ENCODE results near the gene MYL1.

MYL1 gene

DNA sequence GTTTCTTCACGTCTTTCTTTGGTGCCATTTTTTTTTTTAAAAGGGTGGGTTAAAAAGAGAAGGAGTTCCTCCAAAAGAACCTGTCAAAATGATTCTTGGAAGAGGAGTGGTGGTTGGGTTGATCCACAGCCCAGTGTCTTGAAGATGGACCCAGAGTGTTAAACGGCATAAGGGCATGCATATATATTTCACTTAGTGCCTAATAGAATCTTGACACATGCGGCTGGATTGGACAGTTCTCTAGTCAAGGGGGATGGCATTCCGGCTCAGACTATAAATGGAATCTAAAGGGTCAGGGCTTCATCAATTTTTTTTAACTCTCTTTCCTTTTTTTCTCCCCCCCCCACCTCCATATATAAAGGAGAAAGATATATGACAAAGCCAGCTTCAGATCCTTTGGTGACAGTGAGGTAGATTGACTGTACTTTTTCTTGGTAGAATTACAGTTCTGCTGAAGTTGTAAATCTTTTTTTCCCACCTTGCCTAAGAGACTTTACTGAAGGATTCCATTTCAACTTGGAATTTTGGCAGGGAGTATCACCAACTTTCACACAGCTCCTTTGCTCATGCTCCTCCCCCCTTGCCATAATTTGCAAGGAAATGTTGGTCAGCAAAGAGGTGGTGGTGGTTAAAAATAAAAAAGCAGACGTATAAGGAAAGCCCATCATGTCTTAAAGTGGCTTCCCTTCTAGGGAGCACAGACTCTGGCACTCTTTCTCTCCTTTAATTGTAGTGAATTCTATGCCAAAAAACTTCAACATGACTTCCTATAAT is at the start of gene MYL1:
TSS of gene MYL1 (minus strand) at position 160 of the 774 bp plus-strand sequence. CDS start at position 28, 132 bp downstream.
- DNase-seq: no peak

DNA sequence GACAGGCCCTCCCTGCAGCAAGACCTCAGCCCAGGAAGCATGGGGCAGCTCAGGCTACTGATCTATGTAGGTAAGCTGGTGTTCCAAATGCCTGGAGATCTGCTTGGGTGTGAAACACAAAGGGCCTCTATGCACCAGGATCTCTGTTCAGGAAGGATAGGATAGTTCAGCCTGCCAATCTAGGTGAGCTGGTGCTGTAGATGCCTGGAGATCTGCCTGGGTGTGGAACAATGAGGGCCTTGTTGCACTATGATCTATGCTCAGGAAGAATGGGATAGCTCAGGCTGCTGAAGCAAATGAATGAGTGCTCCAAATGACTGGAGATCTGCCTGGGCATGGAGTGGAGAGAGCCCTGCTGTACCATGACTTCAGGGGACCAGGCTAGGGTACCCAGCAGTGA is 48.9 kb upstream of the MYL1 start:
- DNase-seq: no peak

- DNase-seq: no peak
Observed at GRCh38 chr2:210363261-210363660, 48.3 kb upstream of the MYL1 start.

DNA sequence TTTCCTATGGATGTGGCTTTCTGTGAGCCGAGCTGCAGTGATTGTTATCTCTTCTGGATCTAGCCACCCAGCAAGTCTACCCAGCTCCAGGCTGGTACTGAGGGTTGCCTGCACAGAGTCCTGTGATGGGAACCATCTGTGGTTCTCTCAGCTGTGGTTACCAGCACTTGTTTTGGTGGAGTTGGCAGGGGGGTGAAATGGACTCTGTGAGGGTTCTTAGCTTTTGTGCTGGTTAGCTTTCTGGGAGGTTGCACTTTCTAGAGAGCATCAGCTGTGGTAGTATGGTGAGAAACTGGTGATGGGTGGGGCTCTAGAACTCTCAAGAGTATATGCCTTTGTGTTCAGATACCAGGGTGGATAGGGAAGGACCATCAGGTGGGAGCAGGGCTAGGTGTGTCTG is 45.4 kb upstream of the MYL1 start:
- DNase-seq: no peak

- no peak for DNase-seq
Observed at GRCh38 chr2:210356944-210357343, 42.0 kb upstream of the MYL1 start.

- DNase-seq: no peak
Observed at GRCh38 chr2:210337159-210337558, 22.2 kb upstream of the MYL1 start.

GRCh38 chr2:210324906-210325305 is 9.9 kb upstream of the MYL1 start:
- no peak for DNase-seq

DNA sequence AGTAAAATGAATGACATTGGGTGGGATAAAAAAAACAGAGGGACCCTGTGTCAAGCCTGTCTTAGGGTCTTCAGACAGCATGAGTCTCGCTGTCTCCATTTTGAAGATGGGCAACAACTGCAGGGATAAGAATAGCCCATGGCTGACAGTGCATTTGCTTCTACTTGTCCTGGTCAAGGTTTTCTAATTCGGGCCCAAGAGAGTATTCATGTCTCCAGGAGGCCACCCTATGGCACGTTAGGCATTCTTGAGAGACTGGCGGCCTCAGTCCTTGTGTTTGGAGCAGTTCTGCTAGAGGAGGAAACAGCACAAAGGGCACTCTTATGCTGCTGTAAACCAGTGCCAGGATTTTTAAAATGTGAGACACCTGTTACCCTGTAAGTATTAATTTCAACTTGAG is 9.5 kb upstream of the MYL1 start:
- DNase-seq: no peak

DNA sequence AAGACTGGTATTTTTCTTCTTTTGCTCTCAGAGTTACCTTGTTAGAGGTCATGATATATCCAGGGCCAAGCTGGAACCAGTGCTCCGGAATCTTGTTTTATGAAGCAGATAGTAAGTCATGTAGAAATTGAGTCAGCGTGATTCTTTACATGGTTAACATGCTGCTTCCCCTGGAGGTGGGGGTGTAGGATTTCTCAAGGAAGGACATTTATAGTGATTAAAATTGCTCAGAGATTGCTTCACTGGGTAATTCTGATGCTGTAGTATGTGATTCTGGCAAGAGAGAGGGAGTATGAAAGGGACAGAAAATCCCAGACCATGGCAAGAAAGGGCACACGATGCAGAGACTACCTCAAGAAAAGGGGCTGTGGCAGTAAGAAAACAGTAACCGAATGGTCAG is 8.0 kb upstream of the MYL1 start:
- DNase-seq: no peak

- no peak for DNase-seq
Observed at GRCh38 chr2:210318891-210319290, 3.9 kb upstream of the MYL1 start.

DNA sequence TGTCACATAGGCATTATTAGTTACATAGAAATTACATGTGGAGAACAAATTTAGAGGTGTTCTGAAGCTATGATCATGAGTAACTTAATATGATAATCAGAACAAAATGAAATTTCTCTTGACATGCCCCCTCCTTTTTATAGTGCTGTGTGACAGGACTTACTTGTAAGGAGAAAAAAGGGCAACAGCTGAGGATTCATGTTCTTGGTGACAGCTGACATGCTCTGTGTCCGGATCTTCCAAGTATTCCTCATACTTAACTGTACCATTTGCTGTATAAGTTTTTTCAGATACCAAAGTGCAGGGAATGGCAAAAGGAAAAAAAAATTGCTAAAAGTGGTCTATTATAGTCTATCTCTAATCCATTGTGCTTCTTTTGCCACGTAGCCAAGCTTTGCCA is 3.5 kb upstream of the MYL1 start:
- DNase-seq: no peak

DNA sequence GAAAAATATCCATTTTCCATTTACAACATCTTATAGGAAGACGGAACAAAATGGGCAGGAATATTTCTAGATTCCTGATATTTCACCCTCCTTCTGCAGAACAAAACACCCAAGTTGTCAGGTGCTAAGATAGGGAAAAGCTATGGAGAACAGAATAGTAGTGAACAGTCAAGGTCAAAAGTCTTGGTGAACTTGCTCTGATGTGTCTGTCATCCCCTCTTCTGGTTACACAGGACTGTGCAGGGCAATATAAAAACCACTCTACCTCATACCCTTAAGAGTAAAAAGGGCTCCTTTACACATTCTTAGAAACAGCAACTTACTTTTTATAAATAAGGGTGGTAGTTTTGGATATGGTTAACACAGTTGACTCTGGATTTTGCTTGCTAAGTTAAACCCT is 4.4 kb downstream of the MYL1 start:
- DNase-seq: no peak

GRCh38 chr2:210309548-210310233 is 5.3 kb downstream of the MYL1 start:
- no peak for DNase-seq

DNA sequence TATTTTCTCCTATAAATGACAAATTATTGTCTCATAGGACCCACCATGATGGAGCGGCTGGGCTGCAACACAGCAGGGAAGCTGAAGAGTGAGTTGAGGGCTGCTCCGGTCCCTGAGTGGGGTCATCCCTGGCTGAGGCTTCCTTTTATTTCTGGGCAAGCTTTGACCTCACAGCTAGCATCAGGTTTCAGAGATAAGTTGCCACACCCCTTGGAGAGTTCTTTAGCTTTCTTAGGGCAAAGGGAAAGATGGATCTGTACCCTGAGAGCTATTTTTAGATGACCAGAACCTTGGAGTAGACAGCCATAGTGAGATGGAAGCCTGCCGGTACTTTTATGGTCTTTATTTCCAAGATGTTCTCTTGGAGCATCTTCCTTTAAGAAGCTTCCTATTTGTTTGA is 11.5 kb downstream of the MYL1 start:
- DNase-seq: no peak

GRCh38 chr2:210302326-210302725 is 12.6 kb downstream of the MYL1 start:
- DNase-seq: no peak

DNA sequence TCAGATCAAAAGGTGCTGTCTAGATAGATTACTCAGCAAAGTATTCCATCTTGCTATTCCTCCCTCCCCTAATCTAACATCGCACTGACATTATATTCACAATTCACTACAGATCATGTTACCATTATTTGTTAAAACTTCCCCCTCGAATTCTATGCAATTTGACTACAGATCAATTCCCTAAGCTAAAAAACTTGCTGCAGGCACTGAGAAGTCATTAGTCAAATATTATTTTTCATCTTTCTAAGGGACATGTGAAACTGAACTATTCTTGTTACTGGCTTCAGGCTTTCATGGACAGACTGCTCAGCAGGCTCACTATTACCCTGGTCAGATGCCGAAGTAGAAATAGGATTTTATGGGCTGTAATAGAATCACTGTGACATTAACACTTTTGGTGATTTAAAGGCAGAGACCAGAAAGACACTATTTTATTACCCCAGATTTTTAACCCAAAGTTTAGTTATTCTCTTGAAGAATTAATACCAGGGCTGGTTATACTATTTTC is 15.1 kb downstream of the MYL1 start:
- no peak for DNase-seq

- peak; percentile 44 for DNase-seq
Observed at GRCh38 chr2:210288408-210288807, 26.6 kb downstream of the MYL1 start.

GRCh38 chr2:210287301-210287700 is 27.7 kb downstream of the MYL1 start:
- no peak for DNase-seq

GRCh38 chr2:210286123-210286680 is 28.8 kb downstream of the MYL1 start:
- DNase-seq: no peak

- DNase-seq: no peak
Observed at GRCh38 chr2:210277133-210277532, 37.8 kb downstream of the MYL1 start.

- DNase-seq: no peak
Observed at GRCh38 chr2:210271300-210271699, 43.7 kb downstream of the MYL1 start.

DNA sequence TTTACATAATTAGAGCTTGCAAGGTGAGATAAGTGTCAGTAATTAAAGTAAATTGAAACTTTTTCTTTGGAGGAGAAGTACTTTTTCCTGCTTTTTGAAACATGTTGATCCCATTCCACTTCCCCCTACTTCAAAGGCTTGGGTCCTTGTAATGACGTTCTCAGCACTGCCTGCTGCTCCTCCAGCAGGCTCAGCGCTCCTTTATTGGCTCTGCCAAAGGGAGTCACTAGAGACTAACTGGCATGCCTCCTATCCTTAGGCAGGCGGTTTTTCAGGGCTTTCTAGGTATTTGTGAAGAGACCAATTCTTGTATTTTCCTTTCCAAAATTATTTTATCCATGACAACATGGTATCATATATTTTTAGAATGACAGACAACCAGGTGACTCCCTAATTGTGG is 45.8 kb downstream of the MYL1 start:
- no peak for DNase-seq

DNA sequence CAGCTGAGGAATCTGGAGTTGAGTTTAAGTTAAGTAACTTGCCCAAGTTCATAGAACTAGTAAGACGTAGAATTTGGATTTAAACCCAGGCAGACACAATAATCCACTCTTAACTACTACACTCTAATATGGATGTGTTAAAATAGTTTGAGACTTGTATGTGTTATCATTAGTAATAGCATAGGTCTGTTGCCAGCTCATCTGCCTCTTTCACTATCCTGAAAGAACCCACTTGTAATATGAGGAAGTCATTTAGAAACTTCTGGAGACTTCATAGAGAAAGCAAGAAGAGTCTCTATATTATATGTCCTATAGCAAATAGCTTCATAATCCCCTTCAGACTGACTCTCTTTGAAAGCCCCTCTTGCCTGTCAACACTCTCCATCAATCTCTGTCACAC is 46.7 kb downstream of the MYL1 start:
- DNase-seq: no peak

- DNase-seq: no peak
Observed at GRCh38 chr2:210267698-210268097, 47.3 kb downstream of the MYL1 start.

Data from NCI-H1436 (cell line).